Measurements from ENCODE around the gene HIGD1A. TPM values are rescaled to one million over a fixed set of nuclear protein-coding genes. Genes with fewer than 3 reads are reported as not detected.

HIGD1A gene
- total RNA-seq, 4 donors from 2014 or later: 123 to 156 (median 139) TPM

DNA sequence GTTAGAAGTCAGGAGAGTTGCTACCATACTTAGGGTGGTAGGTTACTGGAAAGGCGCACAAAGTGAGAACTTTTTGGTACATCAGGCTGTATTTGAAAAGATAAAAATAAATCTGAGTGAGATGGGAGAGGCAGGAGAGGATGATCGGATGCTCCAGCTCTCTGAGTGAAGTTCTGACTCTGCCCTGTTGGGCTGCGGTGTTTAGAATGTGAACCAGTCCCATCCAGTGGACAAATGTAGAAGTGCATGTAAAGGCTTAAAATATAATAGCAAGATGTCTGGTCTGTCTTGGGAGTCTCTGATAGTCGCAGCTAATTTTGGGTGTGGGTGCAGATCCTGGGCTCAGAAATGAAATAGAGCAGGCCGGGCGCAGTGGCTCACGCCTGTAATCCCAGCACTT, 35.3 kb upstream of the HIGD1A start:
- peak in 1 of 2 donors; percentile 32 for DNase-seq
- no peaks in the 10 kb centered on the region for H3K4me1 ChIP-seq
- TF ChIP-seq CTCF (IDR thresholded peaks at IDR 0.05 in 4 of 5, conservative IDR thresholded peaks at IDR 0.05 in 1 of 5) (peak; percentile 70 to 87 (median 80)), POLR2A (IDR thresholded peaks at IDR 0.05) (no peak)
- no peaks in the 10 kb centered on the region for H3K36me3 ChIP-seq
- no peak overlapping the region for H3K27ac ChIP-seq
- H3K4me3 ChIP-seq: no peak overlapping the region
- no peaks in the 10 kb centered on the region for H3K27me3 ChIP-seq
- ATAC-seq: peak; percentile 95 to 96
- in situ Hi-C loops (cut with MboI; ENCODE audit: low sequenced_read_pairs in 4 of 4): loop anchor here (5.0 to 10.0 kb wide), 3 partner anchors 45 to 55 kb away; no protein-coding TSS in a partner anchor
- H3K9me3 ChIP-seq: no peaks in the 10 kb centered on the region
- intact Hi-C loops (cut with DNase I; ENCODE audit: low total_unique reads): loop anchor here (2.0 kb wide), 1 partner anchor 59 kb away; no protein-coding TSS in a partner anchor

DNA sequence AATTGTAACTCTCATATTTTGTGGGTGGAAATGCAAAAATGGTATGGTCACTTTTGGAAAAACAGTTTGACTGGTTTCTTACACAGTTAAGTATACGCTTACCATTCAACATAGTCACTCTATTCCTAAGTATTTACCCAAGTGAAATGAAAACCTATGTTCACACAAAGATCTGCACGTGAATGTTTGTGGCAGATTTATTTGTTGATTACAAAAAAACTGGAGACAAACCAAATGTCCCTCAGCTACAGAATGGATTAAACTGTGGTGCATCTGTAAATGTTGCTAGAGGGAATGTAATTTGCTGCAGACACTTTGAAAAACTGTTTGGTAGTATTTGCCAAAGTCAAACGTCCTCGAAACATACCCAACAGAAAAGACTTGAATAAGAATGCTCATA, 34.3 kb upstream of the HIGD1A start:
- TF ChIP-seq POLR2A (IDR thresholded peaks at IDR 0.05) (no peak), CTCF (IDR thresholded peaks at IDR 0.05 in 4 of 5, conservative IDR thresholded peaks at IDR 0.05 in 1 of 5) (no peak)
- Histone ChIP-seq H3K9me3 (no peaks in the 10 kb centered on the region), H3K27ac (no peak overlapping the region), H3K36me3 (no peaks in the 10 kb centered on the region), H3K4me1 (no peaks in the 10 kb centered on the region), H3K27me3 (no peaks in the 10 kb centered on the region), H3K4me3 (no peak overlapping the region)
- intact Hi-C loops (cut with DNase I; ENCODE audit: low total_unique reads) (loop anchor here (2.0 kb wide), 1 partner anchor 58 kb away; no protein-coding TSS in a partner anchor), in situ Hi-C loops (cut with MboI; ENCODE audit: low sequenced_read_pairs in 4 of 4) (loop anchor here (5.0 to 10.0 kb wide), 3 partner anchors 46 to 54 kb away; no protein-coding TSS in a partner anchor)
- ATAC-seq (no peak), DNase-seq (no peak)

DNA sequence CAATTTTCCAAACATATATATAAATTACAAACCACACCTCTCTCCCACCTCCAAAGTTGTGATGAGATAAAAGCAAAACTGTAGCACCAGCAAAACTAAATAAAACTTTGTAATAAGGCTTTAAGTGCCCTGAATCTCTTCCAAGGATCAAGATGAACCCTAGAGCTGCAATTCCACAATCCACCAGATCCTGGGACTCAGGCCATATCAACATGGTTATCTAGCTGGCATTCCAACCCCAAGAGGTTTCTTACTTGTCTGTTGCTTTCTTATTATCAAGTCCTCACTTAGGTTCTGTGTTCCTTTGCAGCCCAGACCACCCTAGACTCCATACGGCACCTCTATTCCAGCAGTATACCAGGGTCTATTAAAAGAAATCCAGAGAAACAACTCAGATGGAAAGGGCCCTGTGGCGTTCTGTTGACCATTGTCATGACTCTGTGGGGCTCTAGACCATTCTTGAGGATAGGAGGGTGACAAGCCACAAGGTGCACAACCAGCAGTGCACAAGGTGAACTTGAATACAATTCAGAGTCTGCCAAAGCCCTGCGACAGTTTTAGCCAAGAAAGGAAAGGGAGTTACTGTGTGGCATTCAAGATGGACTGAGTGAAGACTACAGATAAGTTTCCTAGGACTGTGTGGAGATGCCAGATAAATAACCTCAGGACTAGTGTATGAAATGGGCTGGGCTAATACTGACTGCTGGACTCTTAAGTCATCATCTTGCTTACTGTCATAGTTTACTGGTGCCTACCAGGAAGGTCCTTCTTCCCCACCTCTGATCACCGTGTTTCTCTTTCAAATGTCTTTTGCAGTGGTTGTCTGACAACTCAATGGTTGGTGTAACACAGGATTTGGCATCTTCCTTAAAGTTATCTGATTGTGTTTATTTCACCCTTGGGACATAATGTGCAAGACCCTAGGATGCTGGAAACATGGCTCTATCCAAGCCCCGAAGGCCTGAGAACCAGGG, 32.1 kb upstream of the HIGD1A start:
- Histone ChIP-seq H3K4me1 (no peaks in the 10 kb centered on the region), H3K27me3 (no peaks in the 10 kb centered on the region), H3K9me3 (no peaks in the 10 kb centered on the region), H3K27ac (no peak overlapping the region), H3K4me3 (no peak overlapping the region), H3K36me3 (no peaks in the 10 kb centered on the region)
- intact Hi-C loops (cut with DNase I; ENCODE audit: low total_unique reads): no loop called here
- in situ Hi-C loops (cut with MboI; ENCODE audit: low sequenced_read_pairs in 4 of 4): loop anchor here (5.0 to 10.0 kb wide), 3 partner anchors 48 to 52 kb away; no protein-coding TSS in a partner anchor
- ATAC-seq (no peak), DNase-seq (no peak)
- TF ChIP-seq POLR2A (IDR thresholded peaks at IDR 0.05): no peak
- no peak for TF ChIP-seq CTCF (IDR thresholded peaks at IDR 0.05 in 4 of 5, conservative IDR thresholded peaks at IDR 0.05 in 1 of 5)

DNA sequence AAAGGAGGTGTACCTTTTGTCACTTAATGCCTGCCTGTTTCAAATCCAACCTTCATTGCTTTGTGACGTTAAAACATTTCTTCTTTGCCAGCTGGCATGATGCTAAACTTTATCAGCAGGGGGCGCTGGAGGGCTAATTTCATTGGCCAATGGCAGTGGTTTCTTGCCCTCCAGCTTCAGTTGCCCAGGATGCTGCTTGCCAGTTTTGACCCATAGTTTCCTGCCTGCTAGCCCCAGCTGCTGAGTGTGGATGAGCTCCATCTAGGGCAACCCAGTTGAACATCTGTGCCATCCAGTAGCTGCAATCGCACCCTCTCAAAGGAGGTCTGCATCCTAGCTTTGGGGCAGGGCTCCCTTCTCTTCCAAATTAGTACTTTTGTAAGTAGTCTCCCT, 27.0 kb upstream of the HIGD1A start:
- Histone ChIP-seq H3K4me3 (no peak overlapping the region), H3K27ac (no peak overlapping the region), H3K27me3 (no peaks in the 10 kb centered on the region), H3K36me3 (no peaks in the 10 kb centered on the region), H3K9me3 (no peaks in the 10 kb centered on the region), H3K4me1 (no peaks in the 10 kb centered on the region)
- TF ChIP-seq POLR2A (IDR thresholded peaks at IDR 0.05) (no peak), CTCF (IDR thresholded peaks at IDR 0.05 in 4 of 5, conservative IDR thresholded peaks at IDR 0.05 in 1 of 5) (peak; percentile 66 to 74 (median 72))
- in situ Hi-C loops (cut with MboI; ENCODE audit: low sequenced_read_pairs in 4 of 4) (loop anchor here in 3 of 4 donors (5.0 to 10.0 kb wide), 3 partner anchors 46 to 53 kb away; partner anchors contain the start of gene CYP8B1 (in 1 of the 3)), intact Hi-C loops (cut with DNase I; ENCODE audit: low total_unique reads) (loop anchor here (1.0 to 2.0 kb wide), 2 partner anchors 50 to 51 kb away; no protein-coding TSS in a partner anchor)
- peak; percentile 48 to 67 for DNase-seq
- ATAC-seq: peak; percentile 66 to 82

All from gastrocnemius medialis (tissue), 4 donors.